GM21526 (cell line): ENCODE results near the gene FAM124A.

Source experiments
- ATAC-seq: cut with Tn5 transposase; IDR thresholded peaks from one replicate; pipeline ENCODE4 v1.9.1; 2021; ENCODE audit warnings: moderate library complexity; ENCODE audit not compliant: unreplicated experiment, low FRiP score

The FAM124A gene

GRCh38 chr13:51218626-51219025 lies 3.6 kb upstream of the FAM124A start:
- no peak for ATAC-seq

- no peak for ATAC-seq
Measured at GRCh38 chr13:51220706-51221105, 1.5 kb upstream of the FAM124A start.

GRCh38 chr13:51221108-51221507 lies 1.1 kb upstream of the FAM124A start:
- no peak for ATAC-seq

GRCh38 chr13:51221674-51222036 lies 543 bp upstream of the FAM124A start:
- ATAC-seq: no peak

- peak; percentile 18 for ATAC-seq
Measured at GRCh38 chr13:51222686-51223559, 725 bp downstream of the FAM124A start.

- no peak for ATAC-seq
Measured at GRCh38 chr13:51223560-51224270, 1.5 kb downstream of the FAM124A start.

- no peak for ATAC-seq
Measured at GRCh38 chr13:51225029-51225428, 2.8 kb downstream of the FAM124A start.

GRCh38 chr13:51227404-51227803 lies 5.2 kb downstream of the FAM124A start:
- no peak for ATAC-seq

- ATAC-seq: no peak
Measured at GRCh38 chr13:51229101-51229719, 7.0 kb downstream of the FAM124A start.

GRCh38 chr13:51229731-51230130 lies 7.5 kb downstream of the FAM124A start:
- ATAC-seq: no peak

GRCh38 chr13:51230477-51231105 lies 8.4 kb downstream of the FAM124A start:
- ATAC-seq: no peak

- no peak for ATAC-seq
Measured at GRCh38 chr13:51231456-51231855, 9.3 kb downstream of the FAM124A start.

- no peak for ATAC-seq
Measured at GRCh38 chr13:51232328-51232727, 10.1 kb downstream of the FAM124A start.

GRCh38 chr13:51233117-51233826 lies 11.1 kb downstream of the FAM124A start:
- no peak for ATAC-seq

- ATAC-seq: no peak
Measured at GRCh38 chr13:51234676-51235075, 12.5 kb downstream of the FAM124A start.

- no peak for ATAC-seq
Measured at GRCh38 chr13:51235186-51235585, 13.0 kb downstream of the FAM124A start.

GRCh38 chr13:51235756-51236490 lies 13.7 kb downstream of the FAM124A start:
- no peak for ATAC-seq

GRCh38 chr13:51236491-51236792 lies 14.2 kb downstream of the FAM124A start:
- no peak for ATAC-seq

GRCh38 chr13:51237386-51237785 lies 15.2 kb downstream of the FAM124A start:
- ATAC-seq: no peak

GRCh38 chr13:51237887-51238286 lies 15.7 kb downstream of the FAM124A start:
- ATAC-seq: no peak
